HG03103 (cell line): ENCODE results near the gene SEC16B.

ENCODE experiments used
- ATAC-seq: cut with Tn5 transposase; IDR thresholded peaks from one replicate; pipeline ENCODE4 v1.9.1; 2021; ENCODE audit warnings: low read depth; ENCODE audit not compliant: unreplicated experiment

The SEC16B gene

DNA sequence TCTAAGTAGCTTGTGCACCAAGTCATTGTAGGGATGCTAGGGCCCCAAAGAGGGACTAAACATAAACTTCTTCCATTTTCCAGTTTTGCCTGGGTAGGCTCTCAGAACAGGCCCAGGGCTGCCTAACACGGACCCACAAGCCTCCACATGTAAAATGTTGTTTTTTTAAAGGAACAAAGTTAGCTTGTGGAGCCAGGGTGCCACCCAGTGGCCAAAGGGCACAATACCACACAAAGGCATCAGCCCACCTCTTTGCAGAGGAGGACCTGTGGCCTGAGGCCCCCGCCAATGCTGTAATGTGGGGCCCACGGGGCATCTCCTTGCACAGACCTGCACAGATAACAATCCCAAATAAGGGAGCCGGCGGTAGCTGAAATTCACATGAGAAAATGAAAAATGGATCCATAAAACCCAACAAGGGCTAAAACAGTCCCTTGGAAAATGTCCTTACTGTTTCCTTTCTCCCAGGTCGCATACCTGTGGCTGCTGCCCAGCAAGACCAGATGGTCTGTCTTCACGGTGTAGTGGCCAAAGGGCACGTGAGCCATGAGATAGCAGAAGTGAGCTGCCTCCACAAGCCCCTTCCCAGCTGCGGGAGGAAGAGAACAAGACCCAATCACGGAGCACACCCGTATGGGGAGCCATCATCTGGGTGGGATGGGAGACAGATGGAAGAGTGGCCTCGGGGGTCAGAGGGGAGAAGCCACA, 23.8 kb downstream of the SEC16B start:
- ATAC-seq = peak; percentile 64

DNA sequence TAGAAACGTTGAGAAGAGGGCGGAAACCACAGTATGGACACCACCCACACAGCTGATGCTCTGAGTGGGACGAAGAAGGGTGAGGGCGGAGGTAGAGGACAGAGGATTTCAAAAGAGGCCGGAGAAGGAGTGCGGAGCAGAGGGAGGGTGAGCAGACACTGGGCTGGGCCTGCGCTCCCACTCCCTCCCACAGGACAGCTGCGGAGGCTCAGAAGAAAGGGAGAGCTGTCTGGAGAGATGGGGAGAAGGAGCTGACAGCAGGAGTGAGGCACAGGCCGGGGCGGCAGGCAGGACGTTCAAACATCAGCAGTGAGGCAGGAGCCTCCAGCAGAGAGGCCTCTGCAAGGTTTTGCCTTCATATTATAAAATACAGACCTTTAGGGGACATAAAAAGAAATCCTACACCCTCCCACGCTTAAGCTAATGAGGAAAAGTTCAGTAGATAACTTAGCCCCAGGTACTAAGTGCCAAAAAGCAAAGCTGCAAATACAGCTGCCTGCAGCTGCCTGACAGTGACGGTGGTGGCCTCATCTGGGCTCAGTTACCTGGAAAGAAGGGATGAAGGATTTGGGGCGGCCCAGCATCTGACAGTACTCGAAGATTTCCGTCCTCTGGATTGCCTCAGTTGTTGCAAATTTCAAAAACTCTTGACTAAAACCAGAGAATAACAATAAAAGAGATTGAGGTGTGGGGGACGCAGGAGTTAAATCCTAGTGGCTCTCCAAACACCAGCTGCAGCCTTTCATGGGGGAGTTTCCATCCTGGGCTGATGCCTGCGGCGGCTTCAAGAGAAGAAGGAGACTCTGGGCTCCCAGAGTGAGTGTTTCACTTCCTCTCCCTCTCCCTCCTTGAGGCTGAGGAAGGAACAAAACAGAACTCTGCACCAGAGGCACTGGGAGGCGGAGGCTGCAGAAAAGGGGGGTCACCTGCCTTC, 25.6 kb downstream of the SEC16B start:
- ATAC-seq = no peak

DNA sequence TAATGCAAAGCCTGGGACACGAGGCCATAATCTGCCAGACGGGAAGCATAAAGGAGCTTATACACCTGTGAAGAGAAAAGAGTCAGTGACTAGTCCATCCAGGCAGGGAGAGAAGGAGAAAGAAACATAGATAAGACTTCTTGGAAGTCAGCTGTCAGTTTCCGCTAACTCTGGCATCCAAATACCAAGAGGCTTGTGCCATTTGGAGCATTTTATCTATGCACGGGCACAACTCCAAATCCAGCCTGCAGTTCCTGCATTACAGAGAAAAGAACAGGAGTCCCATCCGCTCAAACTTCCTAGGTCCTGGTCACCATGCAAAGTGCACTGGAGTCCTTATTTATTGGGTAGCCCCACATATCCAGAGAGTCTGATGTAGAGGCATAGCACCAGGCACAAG, 27.9 kb downstream of the SEC16B start:
- ATAC-seq = no peak

DNA sequence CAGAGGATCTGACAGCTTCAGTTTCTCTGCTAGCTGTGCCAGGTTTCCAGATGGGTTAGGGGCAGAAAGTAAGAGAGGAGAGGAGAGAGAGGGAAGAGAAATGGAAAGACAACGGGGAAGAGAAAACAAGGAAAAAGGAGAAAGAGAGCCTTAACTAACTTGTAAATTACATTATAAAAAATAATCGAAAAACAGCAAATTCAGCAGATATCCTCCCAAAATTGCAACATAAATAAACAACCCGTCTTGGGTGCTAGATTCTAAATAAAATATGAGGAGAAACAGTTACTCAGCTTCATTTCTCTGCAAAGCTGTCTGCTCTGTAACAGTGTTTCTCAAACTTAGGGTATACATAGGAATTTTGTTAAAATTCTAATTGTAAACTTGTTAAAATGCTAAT, 29.2 kb downstream of the SEC16B start:
- no peak for ATAC-seq

DNA sequence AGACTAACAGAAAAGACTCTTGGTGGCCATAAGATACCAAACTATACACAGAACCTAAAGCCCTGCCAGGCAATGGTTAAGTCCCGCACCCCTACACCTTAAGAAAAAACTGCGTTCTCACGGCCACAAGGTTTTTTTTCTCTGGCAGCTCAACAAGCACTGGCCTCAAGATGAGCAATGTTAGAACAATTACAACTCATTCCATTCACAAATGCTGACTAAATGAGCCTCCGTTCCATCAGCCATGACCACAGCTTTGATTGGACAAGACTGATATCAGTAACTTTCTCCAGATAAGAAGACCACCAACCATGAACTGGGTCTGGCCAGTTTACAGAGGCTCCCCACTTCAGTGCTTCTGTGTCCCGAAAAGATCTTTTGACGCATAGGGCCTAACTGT, 31.9 kb downstream of the SEC16B start:
- no peak for ATAC-seq

DNA sequence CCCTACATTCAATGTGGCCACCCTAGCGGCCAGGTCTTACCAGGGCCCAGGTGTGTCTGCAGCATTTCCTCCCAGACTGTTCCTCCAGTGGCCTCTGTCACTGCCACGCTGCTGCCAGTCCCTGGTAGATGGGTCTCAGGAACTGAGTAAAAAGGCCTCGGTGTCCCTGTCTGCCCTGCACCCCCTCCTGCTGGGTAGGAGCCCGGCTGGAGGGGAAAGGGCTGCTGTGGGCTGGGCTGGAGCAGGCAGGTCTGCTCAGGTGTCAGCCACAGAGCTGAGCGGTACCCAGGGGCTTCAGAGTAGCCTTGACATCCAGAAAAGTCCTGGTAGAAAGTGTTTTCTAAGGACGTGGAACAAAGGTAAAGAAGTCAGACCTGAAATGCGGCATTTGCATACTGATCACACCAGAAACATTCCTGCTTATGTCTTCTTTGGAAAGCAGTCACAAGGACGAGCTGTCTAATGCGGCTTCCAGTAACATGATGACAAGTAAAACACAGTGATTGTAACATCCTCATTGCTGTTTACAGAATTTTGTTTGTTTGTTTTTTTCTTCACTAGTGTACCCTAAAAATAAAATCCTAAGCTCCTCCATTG, 32.6 kb downstream of the SEC16B start:
- no peak for ATAC-seq

DNA sequence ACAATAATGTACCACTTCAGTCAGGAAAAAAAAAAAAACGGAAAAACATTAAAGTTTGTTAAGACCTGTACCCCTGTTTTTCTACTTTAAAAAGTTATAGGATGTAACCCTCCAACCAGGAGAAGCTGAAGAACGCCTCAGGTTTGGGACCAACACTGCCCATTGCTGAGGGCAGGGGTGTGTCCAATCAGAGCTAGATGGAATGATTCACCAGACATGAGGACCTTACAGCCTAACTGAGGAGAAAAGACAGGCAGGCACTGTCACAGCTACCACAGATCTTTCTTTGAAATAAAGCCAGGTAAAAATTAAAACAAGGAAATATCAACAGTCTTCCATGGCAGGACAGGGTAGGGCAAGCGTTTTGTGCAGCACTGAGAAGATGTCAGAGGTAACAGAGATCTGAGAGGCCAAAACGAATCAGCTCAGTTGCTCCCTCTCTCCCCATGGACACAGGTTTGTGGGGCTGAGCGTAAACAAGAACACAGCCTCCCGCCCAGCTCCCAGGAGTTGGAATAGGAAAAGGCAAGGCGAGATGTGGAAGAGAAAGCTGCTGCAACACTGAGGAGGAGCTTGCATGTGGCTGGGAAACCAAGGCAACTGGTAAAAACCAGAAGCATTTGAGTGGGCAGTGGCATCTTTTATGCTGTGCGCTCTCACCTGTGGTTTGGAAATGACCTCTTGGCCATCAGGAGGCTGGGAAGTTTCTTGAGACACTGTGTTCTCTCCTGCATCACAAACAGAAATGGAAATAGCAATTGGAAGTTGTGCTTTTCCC, 34.0 kb downstream of the SEC16B start:
- ATAC-seq = no peak

DNA sequence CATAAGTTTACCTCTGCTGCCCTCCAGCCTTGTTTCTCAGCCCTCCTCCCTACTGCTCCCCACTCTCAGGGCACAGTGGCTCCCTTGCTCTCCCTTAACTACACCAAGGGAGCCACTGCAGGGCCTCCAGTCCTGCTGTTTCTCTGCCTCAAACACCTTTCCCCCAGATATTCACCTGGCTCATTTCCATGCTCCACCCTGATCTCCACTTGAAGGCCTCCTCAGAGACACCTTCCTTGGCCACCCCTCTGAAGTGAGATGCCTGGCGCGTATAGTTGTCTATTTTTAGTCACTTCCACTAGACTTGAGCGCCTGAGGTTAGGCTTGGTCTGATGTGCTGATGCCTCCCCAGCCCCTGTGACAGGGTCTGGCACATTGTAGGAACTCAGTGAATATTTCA, 34.9 kb downstream of the SEC16B start:
- no peak for ATAC-seq

DNA sequence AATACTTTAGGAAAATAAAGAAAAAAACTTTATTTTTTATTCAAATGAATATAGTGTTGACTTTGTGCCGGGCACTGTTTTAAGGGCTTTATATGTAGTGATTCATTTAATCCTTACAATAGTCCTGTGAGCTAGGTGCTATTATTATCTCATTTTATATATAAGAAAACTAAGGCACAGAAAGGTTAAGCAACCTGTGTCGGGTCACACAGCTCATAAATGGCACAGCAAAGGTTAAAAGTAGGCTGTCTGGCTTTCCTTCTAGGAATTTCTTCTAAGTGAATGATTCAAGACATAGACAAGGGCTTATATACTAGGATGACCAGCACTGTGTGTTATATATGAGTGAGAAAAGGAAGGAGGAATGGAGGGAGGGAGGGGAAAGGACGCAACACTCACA, 35.4 kb downstream of the SEC16B start:
- no peak for ATAC-seq

DNA sequence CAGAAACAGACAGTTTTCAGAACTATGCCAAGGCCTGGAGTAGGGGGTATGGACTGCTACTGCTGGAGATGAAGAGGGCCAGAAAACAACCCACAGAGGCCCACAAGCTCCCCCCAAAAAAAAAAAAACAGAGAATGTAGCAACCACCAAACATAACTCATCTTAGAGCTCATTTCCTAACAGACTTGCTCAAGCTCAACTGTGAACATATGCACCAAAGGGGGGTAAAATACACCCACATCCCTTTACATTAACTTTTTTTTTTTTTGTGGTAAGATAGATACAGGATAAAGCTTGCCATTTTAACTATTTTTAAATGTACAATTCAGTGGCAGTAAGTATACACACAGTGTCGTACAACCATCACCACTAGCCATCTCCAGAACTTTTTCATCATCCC, 36.0 kb downstream of the SEC16B start:
- no peak for ATAC-seq

DNA sequence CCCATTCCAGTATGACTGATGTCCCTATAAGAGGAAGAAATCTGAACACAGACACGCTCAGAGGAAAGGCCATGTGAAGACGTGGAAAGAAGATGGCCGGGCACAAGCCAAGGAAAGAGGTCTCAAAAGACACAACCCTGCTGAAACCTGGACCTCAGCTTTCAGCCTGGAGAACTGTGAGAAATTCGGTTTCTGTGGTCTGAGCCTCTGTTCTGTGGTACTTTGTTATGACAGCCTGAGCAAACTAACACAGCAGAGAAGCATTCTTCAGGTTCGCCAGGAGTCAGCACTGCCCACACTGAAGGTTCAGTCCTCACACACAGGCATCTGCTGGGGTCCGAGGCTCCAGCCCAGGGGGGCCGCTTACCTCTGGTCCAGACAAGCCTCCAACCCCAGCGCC, 37.7 kb downstream of the SEC16B start:
- no peak for ATAC-seq

DNA sequence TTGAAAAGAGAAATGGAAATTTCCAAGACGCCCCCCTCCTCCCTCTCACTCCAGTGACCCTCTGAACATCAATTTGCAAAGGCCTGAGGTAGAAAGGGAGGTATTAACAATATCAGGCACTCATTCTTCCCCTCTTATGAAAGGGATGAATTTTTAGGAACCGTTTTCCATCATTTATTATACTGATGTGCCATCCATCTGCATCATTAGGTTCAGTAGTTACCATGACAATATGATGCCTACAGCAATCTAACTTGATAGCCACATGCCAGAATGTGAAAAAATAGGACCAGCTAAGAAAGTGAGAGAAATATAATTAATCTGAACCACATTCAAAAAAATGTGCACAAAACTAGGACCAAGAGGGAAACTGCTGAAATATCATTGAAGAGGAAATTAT, 40.9 kb downstream of the SEC16B start:
- no peak for ATAC-seq

DNA sequence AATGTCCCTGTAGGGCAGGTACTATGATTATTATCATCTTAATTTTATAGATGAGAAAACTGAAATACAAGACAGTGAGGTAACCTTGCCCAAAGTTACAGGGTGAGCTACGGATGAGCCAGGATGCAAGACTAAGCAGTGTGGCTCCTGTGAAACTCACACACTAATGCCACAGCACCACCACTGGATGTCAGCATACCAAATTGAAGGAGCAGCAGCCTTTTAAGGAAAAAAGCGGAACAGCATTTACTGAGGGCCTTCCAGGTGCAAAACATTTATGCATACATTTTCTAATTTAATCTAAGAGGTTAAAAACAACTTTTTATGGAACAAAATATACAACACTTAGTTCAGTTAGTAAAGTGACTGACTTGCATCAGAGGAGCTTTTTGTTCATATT, 41.7 kb downstream of the SEC16B start:
- no peak for ATAC-seq

DNA sequence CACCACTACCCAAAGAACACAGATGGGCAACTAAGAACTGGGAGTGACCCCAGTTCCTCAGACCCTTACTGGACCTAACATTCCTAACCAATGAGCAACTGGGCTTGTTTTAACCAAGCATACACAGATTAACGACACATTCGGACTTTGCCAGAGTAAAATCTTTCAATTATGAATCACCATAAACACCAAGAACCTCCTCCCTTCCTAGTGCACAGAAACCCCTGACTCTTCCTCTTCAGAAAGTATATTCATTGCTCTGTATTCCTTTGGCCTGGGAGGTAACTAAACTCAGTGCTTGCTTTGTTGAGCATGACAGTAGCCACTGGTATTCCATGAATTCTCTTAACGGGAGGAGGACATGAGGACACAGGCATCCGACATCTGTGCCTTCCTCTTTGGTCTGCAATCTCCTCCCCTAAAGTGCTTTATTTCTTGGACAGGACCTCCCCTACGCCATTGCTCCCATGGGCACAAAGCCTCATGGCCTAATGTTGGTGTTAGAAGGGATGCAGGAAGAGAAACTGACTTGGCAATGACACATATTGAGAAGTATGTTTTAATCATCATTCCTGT, 42.7 kb downstream of the SEC16B start:
- no peak for ATAC-seq

DNA sequence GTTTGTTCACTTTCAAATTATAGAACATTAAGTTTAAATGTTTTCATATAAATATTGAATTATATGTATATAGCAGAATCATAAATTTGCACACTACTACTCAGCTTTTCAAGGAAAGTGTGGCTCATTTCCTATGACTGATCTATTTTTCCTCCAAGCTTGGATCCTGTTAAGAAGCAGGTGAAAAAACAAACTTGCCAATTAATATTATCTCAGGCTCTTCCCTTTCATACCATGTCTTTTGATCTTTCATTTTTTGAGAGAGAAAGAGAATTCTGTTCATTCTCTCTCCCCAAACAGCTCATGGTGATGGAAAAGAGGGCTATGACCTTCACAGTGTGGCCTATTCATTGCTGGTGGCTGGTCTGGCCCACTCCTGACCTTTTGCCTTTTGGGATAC, 43.7 kb downstream of the SEC16B start:
- ATAC-seq = no peak

DNA sequence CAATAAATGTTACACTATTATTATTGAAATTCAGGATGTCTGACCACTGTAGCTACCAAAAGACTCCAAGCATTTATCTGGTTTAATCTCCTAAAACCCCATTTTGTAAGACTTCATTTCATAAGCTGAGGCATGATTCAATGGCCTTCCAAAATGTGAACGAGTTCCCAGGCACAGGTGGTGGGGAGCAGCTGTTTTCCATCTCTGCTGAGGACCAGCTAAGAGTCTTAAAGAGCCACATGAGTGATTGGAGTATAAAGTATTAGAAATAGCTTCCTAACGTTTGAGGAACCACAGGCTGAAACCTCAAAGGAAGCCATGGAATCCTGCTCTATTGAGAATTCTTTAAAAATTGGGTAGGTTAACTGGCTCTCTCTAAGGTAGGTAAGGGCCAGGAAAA, 44.9 kb downstream of the SEC16B start:
- ATAC-seq = no peak

DNA sequence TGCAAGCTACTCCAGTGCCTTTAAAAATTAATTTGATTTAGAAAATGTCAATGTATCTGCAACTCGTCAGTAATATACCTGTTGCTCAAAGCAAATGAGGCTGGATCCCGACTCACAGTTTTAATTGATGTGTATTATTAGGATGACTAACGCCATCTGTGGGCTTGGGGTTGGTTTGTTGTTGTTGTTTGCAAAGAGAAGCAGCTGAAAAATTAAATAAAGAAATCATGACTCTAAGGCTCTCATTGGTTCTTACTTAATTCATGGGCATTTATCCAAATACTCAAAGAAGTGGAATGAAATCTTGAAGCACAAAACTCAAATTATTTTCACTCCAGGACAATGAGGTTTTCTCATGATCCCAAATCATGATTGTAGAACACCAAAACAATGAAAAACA, 46.4 kb downstream of the SEC16B start:
- no peak for ATAC-seq

DNA sequence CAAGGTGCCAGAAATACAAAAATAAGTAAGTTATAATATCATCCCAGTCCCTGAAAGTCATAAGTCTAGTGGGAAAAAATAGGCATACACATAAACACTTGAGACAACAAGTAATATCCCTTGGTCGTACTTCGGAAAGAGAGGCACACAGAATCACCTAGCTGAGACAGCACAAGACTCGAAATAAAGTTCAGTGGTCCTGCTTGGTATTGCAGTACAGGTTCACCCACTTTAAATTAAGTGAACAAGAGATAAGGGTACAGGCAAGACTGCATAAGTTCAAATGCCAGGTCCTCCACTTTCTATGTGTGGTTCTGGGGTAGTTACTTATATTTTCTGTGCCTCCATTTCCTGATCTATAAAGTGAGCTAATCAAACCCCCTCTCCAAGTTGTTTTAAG, 47.6 kb downstream of the SEC16B start:
- ATAC-seq = no peak

DNA sequence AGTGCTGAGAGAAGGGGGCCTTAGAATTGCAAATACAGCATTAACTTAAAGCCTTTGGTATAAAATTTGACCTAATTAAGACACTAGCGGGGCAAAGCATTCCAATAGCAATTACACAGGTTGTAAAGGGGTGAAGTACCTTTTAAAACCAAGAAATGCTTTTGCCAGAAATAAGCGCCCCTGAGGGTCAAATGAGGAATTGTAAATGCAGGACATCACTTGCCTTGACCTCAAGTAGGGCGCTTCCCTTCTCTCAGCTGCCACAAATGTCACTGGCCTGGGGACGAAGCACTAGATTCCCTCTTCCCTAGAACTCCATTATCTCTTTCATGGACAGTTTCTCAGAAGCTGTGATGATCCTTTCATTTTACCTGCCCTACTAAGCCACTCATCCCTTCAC, 48.3 kb downstream of the SEC16B start:
- no peak for ATAC-seq

DNA sequence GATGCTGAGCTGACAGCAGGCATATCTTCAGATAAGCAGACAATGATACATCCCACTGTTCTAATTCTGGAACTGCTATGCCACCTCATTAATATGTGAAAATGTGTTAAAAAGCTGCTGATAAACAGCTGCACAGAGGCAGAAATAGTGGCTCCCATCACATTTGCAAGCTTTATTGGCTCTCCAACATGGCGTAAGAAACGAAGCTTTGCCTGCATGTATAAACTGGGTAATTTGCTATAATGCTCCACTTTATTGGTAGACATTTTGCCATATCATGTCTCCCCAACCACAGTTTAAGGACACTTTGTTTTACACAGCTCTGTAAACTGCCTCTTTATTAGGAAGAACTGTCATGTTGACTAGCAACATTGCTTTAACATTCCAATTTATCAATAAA, 49.8 kb downstream of the SEC16B start:
- no peak for ATAC-seq

DNA sequence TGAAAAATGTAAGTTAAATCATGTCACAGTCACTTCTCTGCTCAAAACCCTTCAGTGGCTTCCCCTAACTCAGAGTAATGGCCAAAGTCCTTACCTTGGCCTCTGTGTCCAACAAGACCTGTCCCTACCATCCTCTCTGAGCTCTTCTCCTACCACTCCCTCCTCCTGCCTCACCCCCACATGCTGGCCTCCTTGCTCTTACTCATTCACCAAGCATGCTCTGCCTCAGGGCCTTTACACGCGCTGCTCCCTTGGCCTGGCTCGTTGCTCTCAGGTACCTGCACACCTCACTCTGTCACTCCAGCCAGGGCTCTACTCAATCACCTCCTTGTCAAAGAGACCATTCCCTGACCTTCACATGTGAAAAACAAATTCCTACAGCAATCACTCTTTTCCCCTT, 54.2 kb downstream of the SEC16B start:
- ATAC-seq = no peak
